ENCODE results near the gene LRRC4C.

DNA sequence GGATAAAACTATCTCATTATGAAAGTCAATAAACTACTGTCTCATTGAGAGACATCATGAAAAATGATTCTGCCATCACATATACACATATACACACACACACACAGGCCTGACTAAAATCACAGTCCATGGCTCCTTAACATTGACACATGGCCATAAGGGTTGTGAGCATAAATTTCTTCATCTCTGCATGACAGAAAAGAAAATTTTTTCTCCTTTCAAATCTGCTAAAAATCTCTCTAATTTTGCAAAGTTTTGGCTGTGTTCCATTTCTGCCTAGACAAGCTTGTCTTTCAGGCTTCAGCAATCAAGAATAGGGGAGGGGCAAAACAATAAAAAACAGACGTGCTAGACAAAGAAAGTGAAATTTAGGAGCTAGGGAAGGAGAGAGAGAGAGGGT, 324.5 kb downstream of the LRRC4C start:
- TF ChIP-seq EP300 (IDR thresholded peaks at IDR 0.05; ENCODE audit: borderline replicate concordance) (no peak), CEBPB (IDR thresholded peaks at IDR 0.05) (no peak), EGR1 (IDR thresholded peaks at IDR 0.05) (no peak), RAD21 (IDR thresholded peaks at IDR 0.05; ENCODE audit: low read depth) (no peak), CREB1 (IDR thresholded peaks at IDR 0.05; ENCODE audit: low read depth) (no peak), YY1 (IDR thresholded peaks at IDR 0.05; ENCODE audit: low read depth) (no peak), NFIC (IDR thresholded peaks at IDR 0.05) (no peak), TAF1 (IDR thresholded peaks at IDR 0.05; ENCODE audit: low read depth) (no peak), TEAD4 (IDR thresholded peaks at IDR 0.05) (no peak), FOXM1 (IDR thresholded peaks at IDR 0.05; ENCODE audit: borderline replicate concordance, low read depth) (no peak), ZBTB7A (IDR thresholded peaks at IDR 0.05; ENCODE audit: low read depth) (no peak)
- TF ChIP-seq, protein P1, sequence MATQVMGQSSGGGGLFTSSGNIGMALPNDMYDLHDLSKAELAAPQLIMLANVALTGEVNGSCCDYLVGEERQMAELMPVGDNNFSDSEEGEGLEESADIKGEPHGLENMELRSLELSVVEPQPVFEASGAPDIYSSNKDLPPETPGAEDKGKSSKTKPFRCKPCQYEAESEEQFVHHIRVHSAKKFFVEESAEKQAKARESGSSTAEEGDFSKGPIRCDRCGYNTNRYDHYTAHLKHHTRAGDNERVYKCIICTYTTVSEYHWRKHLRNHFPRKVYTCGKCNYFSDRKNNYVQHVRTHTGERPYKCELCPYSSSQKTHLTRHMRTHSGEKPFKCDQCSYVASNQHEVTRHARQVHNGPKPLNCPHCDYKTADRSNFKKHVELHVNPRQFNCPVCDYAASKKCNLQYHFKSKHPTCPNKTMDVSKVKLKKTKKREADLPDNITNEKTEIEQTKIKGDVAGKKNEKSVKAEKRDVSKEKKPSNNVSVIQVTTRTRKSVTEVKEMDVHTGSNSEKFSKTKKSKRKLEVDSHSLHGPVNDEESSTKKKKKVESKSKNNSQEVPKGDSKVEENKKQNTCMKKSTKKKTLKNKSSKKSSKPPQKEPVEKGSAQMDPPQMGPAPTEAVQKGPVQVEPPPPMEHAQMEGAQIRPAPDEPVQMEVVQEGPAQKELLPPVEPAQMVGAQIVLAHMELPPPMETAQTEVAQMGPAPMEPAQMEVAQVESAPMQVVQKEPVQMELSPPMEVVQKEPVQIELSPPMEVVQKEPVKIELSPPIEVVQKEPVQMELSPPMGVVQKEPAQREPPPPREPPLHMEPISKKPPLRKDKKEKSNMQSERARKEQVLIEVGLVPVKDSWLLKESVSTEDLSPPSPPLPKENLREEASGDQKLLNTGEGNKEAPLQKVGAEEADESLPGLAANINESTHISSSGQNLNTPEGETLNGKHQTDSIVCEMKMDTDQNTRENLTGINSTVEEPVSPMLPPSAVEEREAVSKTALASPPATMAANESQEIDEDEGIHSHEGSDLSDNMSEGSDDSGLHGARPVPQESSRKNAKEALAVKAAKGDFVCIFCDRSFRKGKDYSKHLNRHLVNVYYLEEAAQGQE (IDR thresholded peaks at IDR 0.05; ENCODE audit: low read depth) = no peak
- TF ChIP-seq, protein P2, sequence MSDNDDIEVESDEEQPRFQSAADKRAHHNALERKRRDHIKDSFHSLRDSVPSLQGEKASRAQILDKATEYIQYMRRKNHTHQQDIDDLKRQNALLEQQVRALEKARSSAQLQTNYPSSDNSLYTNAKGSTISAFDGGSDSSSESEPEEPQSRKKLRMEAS (IDR thresholded peaks at IDR 0.05) = no peak
